ENCODE measurements around the gene CHSY1.

- TF ChIP-seq CTCF (IDR thresholded peaks at IDR 0.05) (no peak), EZH2 (IDR thresholded peaks at IDR 0.05; ENCODE audit: borderline replicate concordance, insufficient read depth, low read depth, low read length, poor library complexity, severe bottlenecking) (no peak)
Observed at GRCh38 chr15:101140697-101141065, 111.2 kb downstream of the CHSY1 start.
